GM12864 (cell line): ENCODE data around the gene DPP7.
"Not testable (repeated sequence)": the region's sequence is repeated elsewhere in the genome, so short reads cannot be mapped to it uniquely, and the experiment has no call there.

Source experiments
- DNase-seq: peaks from one replicate; pipeline ENCODE4 v3.0.0-alpha.2; 2011; ENCODE audit warnings: low read depth
- H3K4me3 ChIP-seq: 2 replicates; pipeline ENCODE4 v1.5.1; 2011; ENCODE audit warnings: mild to moderate bottlenecking, low read depth, low read length, control low read depth
- CTCF ChIP-seq: IDR thresholded peaks from 2 replicates; pipeline ENCODE4 v1.5.1; 2011; ENCODE audit warnings: low read depth, mild to moderate bottlenecking, moderate library complexity, low read length, control low read depth, inconsistent platforms; ENCODE audit errors: missing control alignments

DPP7 gene

DNA sequence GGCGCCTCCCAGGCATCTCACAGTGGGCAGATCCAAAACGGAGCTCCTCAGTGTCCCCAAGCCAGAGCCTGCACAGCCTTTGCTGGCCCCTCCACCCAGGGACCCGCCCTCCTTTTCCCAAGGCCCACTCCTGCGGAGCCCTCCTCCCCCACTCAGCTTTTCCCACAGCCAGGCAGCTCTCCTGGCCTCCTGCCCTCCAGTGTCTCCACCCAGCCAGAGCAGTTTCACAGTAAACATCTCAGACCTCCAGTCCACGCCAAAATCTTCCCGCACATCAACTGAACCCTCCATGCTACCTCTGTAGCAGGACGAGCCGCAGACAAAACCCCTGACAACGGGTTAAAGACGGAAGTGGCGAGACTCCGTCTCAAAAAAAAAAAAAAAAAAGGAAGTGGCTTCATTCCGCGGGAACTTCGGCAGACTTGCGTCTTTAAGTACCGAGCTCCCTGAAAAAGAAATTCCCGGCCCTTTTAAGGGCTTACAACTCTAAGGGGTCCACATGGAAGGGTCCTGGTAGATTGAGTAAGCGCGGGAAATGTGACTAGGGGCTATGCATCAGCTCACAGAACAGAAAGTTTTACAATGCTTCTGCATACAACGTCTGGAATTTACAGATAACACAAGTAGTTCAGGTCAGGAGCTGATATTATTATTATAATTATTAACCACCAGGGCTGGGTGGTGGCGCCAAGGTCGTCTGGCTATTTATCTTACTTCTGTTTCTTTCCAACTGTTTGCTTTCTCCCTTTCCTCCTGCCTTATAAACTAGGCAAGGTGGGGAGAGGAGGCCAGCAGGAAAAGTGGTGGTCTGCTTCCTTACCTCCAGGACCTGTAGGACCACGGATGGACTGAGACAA lies 13.0 kb upstream of the DPP7 start:
- DNase-seq = no peak
- H3K4me3 ChIP-seq = peak overlapping the region; percentile 77
- TF ChIP-seq CTCF = no peak

DNA sequence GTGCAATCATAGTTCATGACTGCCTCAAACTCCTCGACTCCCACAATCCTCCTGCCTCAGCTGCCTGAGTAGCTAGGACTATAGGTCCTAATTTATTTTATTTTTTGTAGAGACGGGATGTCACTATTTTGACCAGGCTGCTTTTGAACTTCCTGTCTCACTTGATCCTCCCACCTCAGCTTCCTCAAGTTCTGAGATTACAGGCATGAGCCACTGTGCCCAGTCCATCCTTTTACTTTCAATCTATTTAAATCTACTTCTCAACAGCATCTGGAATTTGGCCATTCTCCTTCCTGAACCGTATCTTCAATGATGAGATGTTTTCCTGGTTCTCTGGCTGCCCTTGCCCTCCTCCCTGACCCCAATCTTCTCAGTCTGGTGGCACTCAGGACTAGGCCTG lies 12.3 kb upstream of the DPP7 start:
- DNase-seq = no peak
- peak overlapping the region; percentile 77 for H3K4me3 ChIP-seq
- no peak for TF ChIP-seq CTCF

GRCh38 chr9:137123952-137124462 lies 9.5 kb upstream of the DPP7 start:
- not testable (repeated sequence) for DNase-seq, H3K4me3 ChIP-seq

GRCh38 chr9:137123468-137123837 lies 8.9 kb upstream of the DPP7 start:
- peak; percentile 49 for DNase-seq
- no peak for TF ChIP-seq CTCF
- no peak overlapping the region; the same call in 1 of the 2 replicates for H3K4me3 ChIP-seq

DNA sequence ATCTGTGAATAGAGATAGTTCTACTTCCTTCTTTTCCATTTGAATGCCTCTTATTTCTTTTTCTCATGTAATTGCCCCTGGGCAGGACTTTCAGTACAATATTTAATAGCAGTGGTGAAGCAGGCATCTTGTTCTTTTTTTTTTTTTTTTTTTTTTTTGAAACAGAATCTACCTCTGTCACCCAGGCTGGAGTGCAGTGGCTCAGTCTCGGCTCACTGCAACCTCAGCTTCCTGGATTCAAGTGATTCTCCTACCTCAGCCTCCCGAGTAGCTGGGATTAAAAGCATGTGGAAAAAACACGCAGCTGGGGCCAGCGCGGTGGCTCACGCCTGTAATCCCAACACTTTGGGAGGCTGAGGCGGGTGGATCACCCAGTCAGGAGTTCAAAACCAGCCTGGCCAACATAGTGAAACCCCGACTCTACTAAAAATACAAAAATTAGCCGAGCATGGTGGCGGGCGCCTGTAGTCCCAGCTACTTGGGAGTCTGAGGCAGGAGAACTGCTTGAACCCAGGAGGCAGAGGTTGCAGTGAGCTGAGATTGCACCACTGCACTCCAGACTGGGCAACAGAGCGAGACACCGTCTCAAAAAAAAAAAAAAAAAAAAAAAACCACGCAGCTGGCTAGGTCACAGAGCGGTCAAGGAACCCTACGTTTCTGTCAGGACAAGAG lies 8.4 kb upstream of the DPP7 start:
- H3K4me3 ChIP-seq = peak overlapping the region; percentile 16; the same call in 1 of the 2 replicates
- not testable (repeated sequence) for DNase-seq

DNA sequence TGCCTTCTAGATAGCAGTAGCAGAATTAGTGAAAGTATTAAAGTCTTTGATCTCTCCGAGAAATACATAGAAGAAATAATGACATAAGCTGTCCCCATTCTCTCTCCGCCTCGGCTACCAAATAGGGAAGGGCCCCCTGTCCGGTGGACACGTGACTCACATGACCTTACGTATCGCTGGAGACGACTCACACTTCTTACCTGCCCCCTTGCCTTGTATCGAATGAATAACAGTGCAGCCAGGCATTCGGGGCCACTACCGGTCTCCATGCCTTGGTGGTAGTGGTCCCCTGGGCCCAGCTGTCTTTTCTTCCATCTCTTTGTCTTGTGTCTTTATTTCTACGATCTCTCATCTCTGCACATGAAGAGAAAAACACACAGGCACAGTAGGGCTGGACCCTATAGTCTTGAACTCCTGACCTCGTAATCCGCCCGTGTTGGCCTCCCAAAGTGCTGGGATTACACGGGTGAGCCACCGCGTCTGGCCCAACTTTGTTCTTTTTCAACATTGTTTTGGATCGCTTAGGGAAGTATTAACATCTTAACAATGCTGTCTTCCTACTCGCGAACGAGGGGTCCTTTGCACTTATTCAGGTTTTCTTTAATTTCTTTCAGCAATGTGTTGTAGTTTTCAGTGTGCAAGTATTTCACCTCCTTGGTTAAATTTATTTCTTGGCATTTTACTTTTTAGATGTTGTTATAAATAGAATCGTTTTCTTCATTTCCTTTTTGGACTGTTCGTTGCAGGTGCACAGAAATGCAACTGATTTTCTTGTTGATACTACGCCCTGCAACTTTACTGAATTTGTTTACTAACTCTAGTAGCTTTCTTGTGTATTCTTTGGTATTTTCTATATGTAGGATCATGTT lies 7.6 kb upstream of the DPP7 start:
- not testable (repeated sequence) for DNase-seq
- H3K4me3 ChIP-seq = peak overlapping the region; percentile 14; the same call in 1 of the 2 replicates

- H3K4me3 ChIP-seq, DNase-seq: not testable (repeated sequence)
Measured at GRCh38 chr9:137118092-137118603, 3.6 kb upstream of the DPP7 start.

- no peak for TF ChIP-seq CTCF
- H3K4me3 ChIP-seq = no peak overlapping the region
- no peak for DNase-seq
Measured at GRCh38 chr9:137117269-137117731, 2.8 kb upstream of the DPP7 start.
